Central memory CD4-positive, alpha-beta T cell (primary cell): ENCODE results near the gene USP43.

Source experiments
- DNase-seq: peaks from one replicate; pipeline ENCODE4 v3.0.0; 2022

Gene USP43

DNA sequence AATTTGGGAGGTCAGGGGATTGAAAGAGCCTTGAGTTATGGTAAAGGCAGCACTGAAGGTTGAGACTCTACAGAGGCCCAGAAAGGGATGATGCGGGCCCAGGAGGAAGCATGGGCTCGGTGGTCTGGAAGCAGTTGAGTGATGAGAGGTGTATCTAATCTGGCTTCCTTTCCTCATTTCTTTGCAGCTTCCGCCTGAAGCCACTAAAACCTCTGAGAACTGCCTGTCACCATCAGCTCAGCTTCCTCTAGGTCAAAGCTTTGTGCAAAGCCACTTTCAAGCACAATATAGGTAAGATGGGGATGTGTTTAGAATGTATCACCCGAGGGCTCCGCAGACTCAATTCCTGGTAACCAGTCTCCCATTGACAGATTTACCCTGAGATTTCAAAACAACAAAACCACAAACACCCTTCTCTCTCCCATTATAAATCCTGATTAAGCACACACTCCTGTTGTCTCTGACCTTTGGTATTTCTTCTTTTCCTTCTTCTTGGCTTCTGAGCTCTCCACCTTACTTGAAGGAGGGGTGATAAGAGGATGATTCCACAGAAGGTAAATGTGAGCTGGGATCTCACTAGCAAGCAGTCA, 21.2 kb downstream of the USP43 start:
- no peak for DNase-seq

GRCh38 chr17:9668517-9668916, 23.2 kb downstream of the USP43 start:
- no peak for DNase-seq

- DNase-seq, result no peak
These were observed 24.3 kb downstream of the USP43 start for GRCh38 chr17:9669551-9670008.

GRCh38 chr17:9670596-9670995, 25.3 kb downstream of the USP43 start:
- DNase-seq, result no peak

DNA sequence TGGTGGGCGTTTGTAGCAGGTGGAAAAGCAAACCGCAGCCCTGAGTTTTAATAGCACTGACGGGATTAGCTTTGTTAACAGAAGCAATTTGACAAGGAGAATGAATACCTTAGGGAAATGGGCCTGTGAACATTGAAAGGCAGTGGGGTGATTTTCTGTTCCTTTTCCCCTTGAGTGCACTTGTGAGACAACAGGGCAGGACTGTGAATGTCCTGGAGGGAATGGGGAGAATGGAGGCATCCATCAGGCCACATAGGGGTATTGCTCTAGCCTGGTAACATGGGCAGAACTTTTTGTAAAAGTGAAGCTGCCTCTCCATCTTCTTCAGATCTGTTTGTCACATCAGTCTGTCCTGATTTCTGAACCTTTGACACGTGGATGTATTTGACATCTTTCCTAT, 26.2 kb downstream of the USP43 start:
- no peak for DNase-seq

DNA sequence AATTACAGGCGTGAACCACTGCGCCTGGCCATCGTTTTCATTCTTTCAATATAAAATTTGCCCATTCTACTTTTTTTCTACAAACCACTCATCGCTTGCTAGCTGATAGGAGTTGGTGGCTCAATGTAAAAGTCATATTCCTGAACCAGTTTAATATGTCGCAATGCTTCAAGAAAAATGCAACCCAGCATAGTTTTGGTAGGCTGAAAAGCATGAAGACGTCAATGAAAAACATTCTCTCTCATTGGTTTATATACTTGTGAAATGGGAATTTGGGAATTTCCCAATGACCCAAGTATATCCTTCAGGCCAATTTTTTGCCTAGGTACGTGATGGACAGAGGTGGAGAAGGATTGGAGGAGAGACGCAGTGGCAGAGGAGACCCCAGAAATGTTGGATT, 26.9 kb downstream of the USP43 start:
- DNase-seq, result no peak

DNA sequence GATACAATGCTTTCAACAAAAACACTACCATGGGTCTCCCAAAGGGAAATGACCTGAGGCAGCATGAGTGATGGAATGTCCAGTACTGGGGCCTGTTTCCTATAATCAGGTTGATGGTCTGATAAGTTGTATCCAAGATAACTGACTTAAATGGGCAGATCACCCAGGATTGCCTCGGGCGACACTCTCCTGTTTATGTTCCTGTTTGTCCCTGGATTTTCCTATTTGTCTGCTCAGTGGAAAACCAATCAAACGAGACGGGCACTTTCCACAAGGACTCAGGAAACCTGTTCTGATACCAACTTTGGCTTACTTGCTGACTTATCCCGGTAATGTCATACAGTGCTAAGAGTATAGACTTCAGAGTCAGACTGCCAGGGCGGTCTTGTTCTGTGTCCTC, 27.4 kb downstream of the USP43 start:
- no peak for DNase-seq

DNA sequence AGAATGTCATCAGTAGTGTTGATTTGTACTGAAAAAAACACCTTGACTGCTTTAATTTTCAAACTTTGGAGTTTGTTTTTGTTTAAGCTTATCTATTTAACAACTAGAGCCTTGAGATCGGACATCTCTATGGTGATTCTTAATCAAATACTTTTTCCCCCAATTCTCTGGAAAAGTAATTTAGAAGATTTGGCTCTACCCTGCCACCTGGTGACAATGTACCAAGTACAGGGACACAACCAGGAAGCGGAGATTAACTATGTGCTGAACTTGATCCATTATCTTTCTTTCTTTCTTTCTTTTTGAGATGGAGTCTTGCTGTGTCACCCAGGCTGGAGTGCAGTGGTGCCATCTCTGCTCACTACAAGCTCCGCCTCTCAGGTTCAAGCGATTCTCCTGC, 30.8 kb downstream of the USP43 start:
- DNase-seq, result no peak

- no peak for DNase-seq
These were observed 31.5 kb downstream of the USP43 start for GRCh38 chr17:9676820-9677310.

DNA sequence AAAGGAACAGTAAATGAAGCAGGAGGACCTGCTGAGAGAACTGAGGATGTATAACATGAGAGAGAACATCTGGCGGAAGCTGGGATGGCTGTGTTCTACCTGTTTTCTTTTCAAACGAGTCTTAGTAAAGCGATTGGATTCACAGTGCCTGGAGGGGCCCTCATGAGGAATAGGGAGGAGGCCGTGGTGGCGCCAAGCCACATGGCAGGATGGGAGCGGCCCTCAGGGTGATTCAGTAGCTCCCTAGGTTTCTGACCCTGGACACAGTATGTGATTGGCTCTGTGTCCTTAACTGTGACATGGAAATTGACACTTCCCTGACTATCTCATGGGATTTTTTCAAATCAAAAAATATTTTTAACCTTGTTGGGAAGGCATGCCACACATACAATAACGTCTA, 32.1 kb downstream of the USP43 start:
- no peak for DNase-seq

DNA sequence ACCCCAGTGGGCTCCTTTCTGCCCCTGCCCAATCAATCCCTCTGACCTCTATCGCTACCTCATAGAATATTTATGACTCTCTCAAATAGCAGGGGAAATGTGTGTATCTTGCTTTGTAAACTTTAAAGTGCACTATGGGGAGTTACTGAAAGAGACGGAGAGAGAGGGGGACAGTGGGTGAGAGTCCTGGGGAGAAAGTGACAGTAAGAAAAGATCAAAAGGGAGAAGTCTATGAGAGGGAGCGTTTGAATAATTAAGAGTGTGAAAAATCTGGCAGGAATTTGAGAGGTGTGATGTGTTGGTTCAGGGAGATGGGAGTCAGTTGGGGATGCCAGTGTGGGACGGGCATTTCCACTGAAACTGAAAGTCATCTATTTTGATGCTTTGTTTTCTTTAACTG, 32.6 kb downstream of the USP43 start:
- DNase-seq, result no peak

- no peak for DNase-seq
These were observed 39.8 kb downstream of the USP43 start for GRCh38 chr17:9684955-9685621.

DNA sequence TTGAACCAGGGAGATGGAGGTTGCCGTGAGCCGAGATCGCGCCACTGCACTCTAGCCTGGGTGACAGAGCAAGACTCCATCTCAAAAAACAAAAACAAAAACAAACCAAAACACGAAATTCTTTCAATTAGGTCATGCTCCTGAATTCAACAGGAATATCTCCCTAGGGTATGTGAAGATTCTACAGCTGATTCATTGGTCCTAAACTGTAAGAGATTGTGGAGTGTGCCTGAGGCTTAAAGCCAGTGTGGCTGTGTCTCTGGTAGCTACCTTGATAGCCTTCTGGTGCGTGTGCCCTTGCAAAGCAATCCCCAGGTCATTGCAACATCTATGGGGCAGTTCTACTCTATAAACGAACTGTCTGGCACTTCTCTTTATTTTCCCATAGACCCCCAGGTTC, 48.4 kb downstream of the USP43 start:
- DNase-seq, result no peak

GRCh38 chr17:9696279-9697044, 51.1 kb downstream of the USP43 start:
- no peak for DNase-seq

GRCh38 chr17:9700136-9700535, 54.8 kb downstream of the USP43 start:
- DNase-seq, result no peak

GRCh38 chr17:9700754-9701476, 55.6 kb downstream of the USP43 start:
- no peak for DNase-seq

DNA sequence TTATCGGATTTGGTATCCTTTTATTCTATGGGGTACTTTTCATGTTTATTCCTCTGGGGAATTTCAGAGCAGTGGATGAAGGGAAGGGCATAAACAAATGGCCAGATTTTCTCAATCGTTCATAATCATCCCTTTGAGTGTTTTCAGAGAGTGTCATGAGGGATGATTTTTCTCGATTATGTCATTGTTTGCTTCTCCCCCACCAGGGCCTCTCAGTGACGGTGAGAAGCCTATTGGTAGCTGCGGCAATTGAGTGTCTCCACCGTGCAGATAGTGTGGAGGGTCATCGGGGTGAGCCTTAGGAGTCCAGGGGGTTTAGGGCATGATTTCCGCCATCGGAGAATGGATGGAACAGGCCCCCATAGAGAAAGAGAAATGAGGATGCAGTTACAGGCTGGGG, 57.2 kb downstream of the USP43 start:
- no peak for DNase-seq

- DNase-seq, result no peak
These were observed 57.8 kb downstream of the USP43 start for GRCh38 chr17:9702914-9703780.

DNA sequence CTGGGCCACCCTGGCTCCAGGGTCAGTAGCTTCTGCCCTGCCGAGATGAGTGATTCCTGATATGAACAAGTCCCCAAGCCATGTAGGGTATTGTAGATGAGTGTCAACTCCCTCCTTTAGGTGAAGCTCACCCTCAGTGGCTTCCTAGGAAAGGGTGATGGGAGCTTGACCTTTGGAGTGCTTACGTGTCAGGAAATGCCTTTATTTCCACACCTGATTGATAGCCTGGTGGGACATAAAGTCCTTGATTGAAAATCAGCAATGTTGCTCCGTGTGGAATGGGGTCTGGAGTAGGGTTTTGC, 58.4 kb downstream of the USP43 start:
- no peak for DNase-seq

DNA sequence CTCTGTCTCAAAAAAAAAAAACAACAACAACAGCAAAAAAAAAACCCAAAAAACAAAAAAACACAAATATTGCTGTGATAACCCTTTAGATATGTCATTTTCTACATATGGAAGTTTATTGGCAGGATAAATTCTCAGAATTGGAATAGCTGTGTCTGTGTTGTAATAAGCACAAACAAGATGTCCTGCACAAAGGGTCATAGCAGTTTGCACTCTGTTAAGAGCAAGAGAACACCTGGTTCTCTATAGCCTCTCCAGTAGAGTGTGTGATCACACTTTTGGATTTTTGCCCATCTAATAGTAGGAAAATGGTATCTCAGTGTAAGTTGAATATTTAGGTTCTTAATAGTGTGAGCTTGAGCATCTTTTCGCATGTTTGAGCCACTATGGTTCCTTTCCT, 60.4 kb downstream of the USP43 start:
- no peak for DNase-seq

DNA sequence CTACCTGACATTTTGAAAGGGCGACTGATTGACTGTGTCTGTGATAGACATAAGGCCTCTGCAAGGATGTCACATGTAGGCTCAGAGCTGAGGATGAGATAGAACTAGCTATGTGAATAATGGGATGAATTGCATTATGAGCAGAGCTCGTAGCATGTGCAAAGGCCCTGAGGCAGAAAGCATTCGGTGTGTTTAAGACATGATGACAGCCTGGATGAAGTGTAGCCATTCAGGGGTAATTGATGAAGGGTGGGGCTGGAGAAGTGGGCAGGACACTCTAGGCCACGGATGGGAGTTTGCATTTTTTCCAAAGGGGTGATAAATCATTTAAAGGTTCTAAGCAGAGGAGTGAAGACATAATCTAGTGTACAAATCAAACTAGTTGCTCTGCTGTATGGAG, 62.6 kb downstream of the USP43 start:
- no peak for DNase-seq

- DNase-seq, result no peak
These were observed 69.5 kb downstream of the USP43 start for GRCh38 chr17:9714801-9715200.
